H1 (cell line): ENCODE results near the gene NRROS.

ENCODE experiments used
- POLR2A ChIP-seq, 2 experiments: IDR thresholded peaks; 1 replicate in 1 of 2; 2 replicates in 1 of 2; pipeline ENCODE4 v1.6.1; 2011; ENCODE audit warnings: low read depth in 2 of 2, low read length in 2 of 2, mild to moderate bottlenecking in 2 of 2; ENCODE audit errors: control extremely low read depth in 1 of 2
- SRF ChIP-seq: IDR thresholded peaks from 2 replicates; pipeline ENCODE4 v1.6.1; 2011; ENCODE audit warnings: mild to moderate bottlenecking, low read depth, low read length, moderate library complexity

- TF ChIP-seq POLR2A (IDR thresholded peaks at IDR 0.05; ENCODE audit: control extremely low read depth in 1 of 2, low read depth in 2 of 2, low read length in 2 of 2) (no peak), SRF (no peak)
These were observed 12.3 kb downstream of the NRROS start for GRCh38 chr3:196651819-196652218.
